MM.1S (cell line): ENCODE measurements around the gene VSX1.

Experiments
- CTCF ChIP-seq: fragments of 300-600 bp; sonication (generic); IDR thresholded peaks from 2 replicates; pipeline ENCODE4 v1.5.1; 2016; ENCODE audit warnings: antibody characterized with exemption, low read length, mixed read lengths
- EZH2phosphoT487 ChIP-seq: fragments of 300-600 bp; sonication (generic); IDR thresholded peaks from 2 replicates; pipeline ENCODE4 v1.6.1; 2018; ENCODE audit warnings: antibody characterized with exemption, low read length

- TF ChIP-seq CTCF: no peak
- no peak for TF ChIP-seq EZH2phosphoT487
These were observed 41.5 kb downstream of the VSX1 start for GRCh38 chr20:25040438-25040831.
